HEK293 (cell line): Measurements from ENCODE around the gene RNF144B.

Experiments
- CTCF ChIP-seq: fragments of 450-650 bp; formaldehyde crosslinking; IDR thresholded peaks from 2 replicates; pipeline ENCODE4 v1.5.1; 2016; ENCODE audit warnings: missing biosample characterization, missing genetic modification characterization
- MYNN ChIP-seq: fragments of 450-650 bp; formaldehyde crosslinking; IDR thresholded peaks from 2 replicates; pipeline ENCODE4 v1.5.1; 2016; ENCODE audit warnings: missing biosample characterization, missing genetic modification characterization, borderline replicate concordance
- REPIN1 ChIP-seq: fragments of 450-650 bp; formaldehyde crosslinking; IDR thresholded peaks from 2 replicates; pipeline ENCODE4 v1.5.1; 2017; ENCODE audit warnings: missing biosample characterization, missing genetic modification characterization, low read depth
- SP2 ChIP-seq: fragments of 450-650 bp; formaldehyde crosslinking; IDR thresholded peaks from 2 replicates; pipeline ENCODE4 v1.5.1; 2016; ENCODE audit warnings: missing biosample characterization, missing genetic modification characterization
- TSHZ1 ChIP-seq: fragments of 450-650 bp; formaldehyde crosslinking; IDR thresholded peaks from 2 replicates; pipeline ENCODE4 v1.5.1; 2016; ENCODE audit warnings: missing biosample characterization, missing genetic modification characterization, borderline replicate concordance
- ZFP37 ChIP-seq: fragments of 450-650 bp; formaldehyde crosslinking; IDR thresholded peaks from 2 replicates; pipeline ENCODE4 v1.5.1; 2016; ENCODE audit warnings: missing biosample characterization, missing genetic modification characterization
- ZNF707 ChIP-seq: fragments of 450-650 bp; formaldehyde crosslinking; IDR thresholded peaks from 2 replicates; pipeline ENCODE4 v1.5.1; 2016; ENCODE audit warnings: missing biosample characterization, missing genetic modification characterization
- ZNF777 ChIP-seq: fragments of 450-650 bp; formaldehyde crosslinking; IDR thresholded peaks from 2 replicates; pipeline ENCODE4 v1.5.1; 2017; ENCODE audit warnings: missing biosample characterization, missing genetic modification characterization, borderline replicate concordance
- TF ChIP-seq, protein P1 (sequence below): fragments of 450-650 bp; formaldehyde crosslinking; IDR thresholded peaks from 2 replicates; pipeline ENCODE4 v1.5.1; 2016; ENCODE audit warnings: missing biosample characterization, missing genetic modification characterization

- TF ChIP-seq ZNF777 (tag by site-specific recombination) (no peak), TSHZ1 (tag by site-specific recombination) (no peak), ZFP37 (tag by site-specific recombination) (no peak), REPIN1 (tag by site-specific recombination) (no peak), MYNN (tag by site-specific recombination) (no peak), SP2 (tag by site-specific recombination) (no peak), ZNF707 (tag by site-specific recombination) (no peak), CTCF (tag by site-specific recombination) (no peak)
- TF ChIP-seq, protein P1, sequence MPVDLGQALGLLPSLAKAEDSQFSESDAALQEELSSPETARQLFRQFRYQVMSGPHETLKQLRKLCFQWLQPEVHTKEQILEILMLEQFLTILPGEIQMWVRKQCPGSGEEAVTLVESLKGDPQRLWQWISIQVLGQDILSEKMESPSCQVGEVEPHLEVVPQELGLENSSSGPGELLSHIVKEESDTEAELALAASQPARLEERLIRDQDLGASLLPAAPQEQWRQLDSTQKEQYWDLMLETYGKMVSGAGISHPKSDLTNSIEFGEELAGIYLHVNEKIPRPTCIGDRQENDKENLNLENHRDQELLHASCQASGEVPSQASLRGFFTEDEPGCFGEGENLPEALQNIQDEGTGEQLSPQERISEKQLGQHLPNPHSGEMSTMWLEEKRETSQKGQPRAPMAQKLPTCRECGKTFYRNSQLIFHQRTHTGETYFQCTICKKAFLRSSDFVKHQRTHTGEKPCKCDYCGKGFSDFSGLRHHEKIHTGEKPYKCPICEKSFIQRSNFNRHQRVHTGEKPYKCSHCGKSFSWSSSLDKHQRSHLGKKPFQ (tag by site-specific recombination) = no peak
These were observed 23.4 kb upstream of the RNF144B start for GRCh38 chr6:18363746-18364145.
